NCI-H748 treated with DMSO at 0.1 percent for 48 hours (cell line): ENCODE measurements around the gene SIGLEC6.
"Not testable (repeated sequence)": the region's sequence is repeated elsewhere in the genome, so short reads cannot be mapped to it uniquely, and the experiment has no call there.

ENCODE experiments used
- DNase-seq: peaks from one replicate; lab custom pipeline; 2025; lab: John Stamatoyannopoulos, UW

The SIGLEC6 gene

DNA sequence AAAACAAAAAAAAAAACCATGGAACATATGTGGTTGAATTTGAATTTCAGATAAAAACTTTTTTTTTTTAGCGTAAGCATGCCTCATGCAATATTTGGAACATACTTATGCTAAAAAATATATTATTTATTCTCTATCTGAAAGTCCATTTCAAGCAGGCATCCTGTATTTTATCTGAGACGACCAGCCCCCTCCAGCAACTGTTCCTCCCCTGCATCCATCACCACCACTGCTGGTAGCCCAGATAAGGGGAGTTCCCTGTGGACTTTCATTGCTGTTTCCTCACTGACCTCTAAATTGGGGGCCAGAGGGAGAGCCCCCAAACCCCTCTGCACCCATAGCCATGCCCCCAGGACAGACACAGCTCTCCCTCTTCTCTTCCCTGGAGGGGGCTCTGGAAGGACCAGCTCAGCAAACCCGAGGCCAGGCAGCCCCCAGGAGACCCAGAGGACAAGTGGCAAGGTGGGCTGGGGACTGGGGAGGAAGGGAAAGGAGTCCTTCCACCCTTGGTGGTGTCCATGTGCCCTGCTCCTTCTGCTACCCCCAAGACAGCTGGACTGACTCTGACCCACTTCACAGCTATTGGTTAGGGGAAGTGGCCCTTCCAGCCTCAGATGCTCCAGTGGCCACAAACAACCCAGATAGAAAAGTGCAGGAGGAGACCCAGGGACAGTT is 23.3 kb downstream of the SIGLEC6 start:
- no peak for DNase-seq

DNA sequence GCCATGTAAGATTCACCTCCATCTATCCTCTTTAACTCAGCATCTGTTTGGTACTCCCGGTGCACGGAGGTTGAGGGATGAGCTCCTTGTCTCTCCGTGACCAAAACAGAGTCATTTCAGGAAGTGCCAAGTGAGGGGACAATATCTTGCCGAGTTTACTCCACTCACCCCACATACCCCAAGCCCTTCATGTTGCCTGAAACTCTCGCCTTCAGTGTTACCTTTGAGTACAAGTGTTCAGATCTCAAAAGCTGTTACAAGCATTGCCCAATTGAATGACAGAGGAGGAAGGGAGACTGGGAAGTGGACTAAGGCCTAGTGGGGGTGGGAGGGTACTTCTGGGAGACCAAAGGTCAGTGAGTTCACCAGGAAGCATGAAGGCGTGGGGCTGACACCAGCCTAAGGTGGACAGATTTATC is 23.8 kb downstream of the SIGLEC6 start:
- DNase-seq, result no peak

DNA sequence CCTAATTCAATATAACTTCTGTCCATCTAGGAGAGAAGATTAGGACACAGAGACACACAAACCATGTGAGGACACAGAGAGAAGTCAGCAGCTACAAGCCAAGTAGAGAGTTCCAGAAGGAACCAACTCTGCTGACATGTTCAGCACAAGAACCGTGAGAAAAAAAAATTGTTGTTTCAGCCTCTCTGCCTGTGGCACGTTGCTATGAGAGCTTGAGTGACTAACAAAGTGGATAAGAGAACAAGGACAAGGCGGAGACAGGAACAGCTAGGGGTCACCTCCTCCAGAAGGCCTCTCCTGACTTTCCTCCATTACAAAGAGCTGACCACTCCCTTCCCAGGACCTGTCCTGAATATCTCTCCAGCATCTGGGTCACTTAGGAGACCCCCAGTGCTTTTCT is 24.3 kb downstream of the SIGLEC6 start:
- DNase-seq, result no peak

DNA sequence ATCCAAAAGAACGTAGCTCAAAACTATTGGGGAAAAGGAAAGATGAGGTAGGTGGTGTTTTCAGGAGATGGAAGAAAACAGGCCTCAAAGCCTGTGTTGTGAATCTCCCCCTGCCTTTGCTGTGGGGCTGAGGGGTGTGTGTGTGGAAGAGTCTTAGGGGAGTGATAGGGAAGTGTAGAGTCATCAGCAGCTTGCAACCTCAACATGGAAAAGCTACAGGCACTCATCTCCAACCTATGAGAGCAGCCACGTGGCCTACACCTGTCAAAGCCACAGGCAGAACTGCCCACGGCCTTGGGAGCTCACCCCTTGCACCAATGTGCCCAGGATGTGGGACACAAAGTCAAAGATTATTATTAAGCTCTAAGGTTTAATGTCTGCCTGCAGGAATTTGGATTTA is 25.6 kb downstream of the SIGLEC6 start:
- no peak for DNase-seq

DNA sequence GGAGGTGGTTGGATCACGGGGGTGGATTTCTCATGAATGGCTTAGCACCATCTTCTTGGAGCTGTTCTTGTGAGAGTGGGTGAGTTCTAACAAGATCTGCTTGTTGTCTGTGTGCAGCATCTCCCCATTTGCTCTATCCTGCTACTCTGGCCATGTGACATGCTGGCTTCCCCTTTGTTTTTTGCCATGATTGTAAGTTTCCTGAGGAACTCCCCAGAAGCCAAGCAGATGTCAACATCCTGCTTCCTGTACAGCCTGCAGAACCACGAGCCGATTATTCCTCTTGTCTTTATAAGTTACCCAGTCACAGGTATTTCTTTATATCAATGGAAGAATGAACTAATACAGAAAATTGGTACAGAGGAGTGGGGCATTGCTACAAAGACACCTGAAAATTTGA is 27.6 kb downstream of the SIGLEC6 start:
- no peak for DNase-seq

DNA sequence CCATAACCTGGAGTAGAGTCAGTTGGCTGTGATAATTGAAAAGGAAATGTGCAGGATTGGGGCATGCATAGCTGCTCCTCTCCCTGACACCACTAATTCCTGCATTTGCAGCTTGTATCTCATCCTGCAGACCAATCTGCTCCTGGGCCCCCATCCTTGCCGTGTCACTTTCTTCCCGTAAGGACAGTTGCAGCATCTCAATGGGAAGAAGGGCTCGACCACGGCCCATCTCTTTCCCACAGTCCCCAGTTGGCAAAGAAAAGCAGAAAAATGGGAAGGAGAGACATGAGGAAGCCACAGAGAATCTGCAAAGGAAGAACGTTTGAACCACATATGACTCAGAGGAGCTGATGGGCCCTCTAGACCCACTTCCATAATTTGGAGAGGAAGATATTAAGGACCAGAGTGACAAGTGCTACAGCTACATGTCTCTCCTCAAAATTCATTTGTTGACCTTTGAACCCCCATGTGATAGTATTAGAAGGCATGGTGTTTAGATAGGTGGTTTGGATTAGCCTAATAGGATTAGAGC is 28.1 kb downstream of the SIGLEC6 start:
- DNase-seq, result no peak

DNA sequence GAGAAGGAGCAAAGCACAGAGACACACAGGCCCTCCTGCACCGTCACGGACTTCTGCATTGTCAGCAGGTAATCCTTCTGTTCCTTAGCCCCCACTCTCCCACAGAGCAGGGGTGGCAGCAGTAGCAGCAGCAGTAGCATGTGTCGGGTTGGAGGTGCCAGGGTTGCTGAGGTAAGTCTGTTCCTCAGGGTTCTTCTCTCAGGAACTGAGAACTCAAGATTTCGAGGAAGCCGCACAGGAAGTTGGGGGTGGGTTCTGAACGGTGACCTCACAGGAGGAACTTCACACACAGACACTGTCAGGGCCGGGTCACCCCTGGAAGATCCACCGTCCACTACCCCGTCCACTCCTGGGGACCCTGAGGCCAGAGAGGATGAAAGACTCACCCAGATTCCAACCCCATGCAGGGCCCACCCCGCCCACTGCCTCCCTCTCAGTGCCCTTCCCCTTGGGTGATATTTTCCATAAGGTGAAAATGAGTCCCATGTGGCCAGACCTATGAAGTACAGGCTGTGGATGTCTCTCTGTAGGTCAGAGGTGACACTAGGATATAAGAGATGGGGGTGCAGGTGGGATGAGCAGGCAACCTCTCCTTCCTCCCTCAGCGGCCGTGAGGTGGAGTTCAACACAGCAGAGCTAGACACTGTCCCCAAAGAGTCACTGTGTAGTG is 29.7 kb downstream of the SIGLEC6 start, which contains the start of gene SIGLEC12:
TSS of gene SIGLEC12 (minus strand) at position 207 of the 670 bp plus-strand sequence. CDS start at position 140, 67 bp downstream.
- no peak for DNase-seq

DNA sequence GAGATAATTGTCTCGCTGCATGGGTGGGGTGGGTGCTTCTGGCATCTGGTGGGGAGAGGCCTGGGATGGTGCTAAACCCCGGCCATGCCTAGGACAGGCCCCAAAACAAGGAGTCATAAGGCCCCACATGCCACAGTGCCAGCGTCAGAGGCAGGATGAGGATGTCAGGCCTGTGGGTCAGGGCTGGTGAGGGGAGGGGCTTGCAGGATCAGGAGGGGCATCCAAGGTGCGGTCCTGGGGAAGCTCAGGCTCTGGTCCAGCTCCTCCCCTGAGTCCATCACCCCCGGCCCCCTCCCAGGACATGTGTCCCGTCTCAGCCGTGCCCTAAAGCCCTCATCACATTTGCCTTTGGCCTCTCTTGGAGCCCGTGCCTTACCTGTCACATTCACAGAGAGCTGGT is 30.5 kb downstream of the SIGLEC6 start:
- not testable (repeated sequence) for DNase-seq

DNA sequence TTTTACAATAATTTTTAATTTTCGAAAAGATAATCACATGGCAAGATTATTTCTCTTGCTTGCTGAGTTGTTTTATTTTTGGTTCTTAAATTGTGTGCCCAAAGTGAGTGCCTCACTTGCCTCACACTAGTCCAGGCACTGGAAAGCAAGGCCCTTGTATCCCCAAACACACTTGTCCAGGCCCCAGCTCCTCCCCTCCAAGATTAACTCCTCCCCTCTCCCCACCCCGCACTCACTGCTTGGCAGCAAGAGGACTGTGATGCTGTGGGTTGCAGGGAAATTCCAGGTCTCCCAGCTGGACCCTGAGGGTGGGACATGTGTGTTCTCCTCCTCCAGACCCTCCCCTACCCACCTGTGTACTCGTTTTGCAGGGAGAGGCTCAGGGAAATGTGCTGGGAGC is 33.8 kb downstream of the SIGLEC6 start:
- DNase-seq, result no peak

DNA sequence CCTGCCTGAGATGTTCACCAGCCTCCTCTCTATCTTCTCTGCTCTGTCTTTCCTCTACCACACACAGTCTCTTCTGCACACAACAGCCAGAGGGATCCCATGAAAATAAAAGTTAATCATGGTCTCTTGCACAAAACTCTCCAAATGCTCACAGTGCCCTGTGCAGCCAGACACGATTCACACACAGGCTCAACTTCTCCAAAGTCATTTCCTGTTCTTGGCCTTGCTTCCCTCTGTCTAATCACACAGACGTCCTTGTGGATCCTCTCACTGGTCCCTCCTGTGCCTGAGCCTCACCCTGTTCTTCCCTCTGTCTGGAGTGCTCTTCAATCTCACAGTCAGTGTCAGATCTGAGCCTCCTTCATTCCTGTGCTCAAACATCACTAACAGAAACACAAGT is 37.7 kb downstream of the SIGLEC6 start:
- no peak for DNase-seq

DNA sequence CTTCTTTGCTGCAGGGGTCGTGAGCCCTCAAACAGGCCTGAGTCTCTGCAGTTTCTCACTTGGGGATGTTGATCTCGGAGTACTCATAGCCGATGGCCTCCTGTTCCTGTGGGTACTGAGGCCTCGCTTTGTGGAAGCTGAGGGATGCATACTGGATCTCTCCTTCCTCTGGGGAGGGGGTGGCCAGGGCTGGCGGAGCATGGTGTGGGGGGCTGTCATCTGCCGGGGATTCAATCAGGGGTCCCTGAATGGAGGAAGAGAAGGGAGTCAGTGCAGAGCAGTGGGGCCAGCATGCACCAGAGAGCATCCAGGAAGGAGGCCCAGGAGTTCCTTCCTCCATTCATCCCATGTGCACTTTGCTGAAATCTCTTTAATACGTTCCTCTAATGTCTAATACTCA is 39.9 kb downstream of the SIGLEC6 start:
- no peak for DNase-seq

DNA sequence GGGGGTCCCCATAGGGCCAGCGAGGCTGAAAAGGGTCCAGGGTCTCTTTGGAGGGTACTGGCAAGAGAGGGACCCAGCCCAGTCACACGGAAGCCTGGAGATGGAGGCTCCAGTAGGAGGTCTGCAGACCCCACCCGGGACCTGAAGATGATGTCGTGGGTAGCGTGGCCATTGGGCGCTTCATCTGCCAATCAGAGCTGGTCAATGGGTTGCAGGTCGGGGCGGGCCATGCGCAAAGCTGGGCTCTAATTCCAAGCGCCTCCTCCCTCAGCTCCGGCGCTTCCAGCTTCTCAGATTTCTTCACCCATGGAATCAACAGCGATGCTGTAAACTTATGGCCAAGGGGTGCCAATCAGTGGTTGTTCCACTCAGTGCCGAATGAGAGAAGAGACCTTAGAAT is 40.8 kb downstream of the SIGLEC6 start:
- DNase-seq, result no peak

DNA sequence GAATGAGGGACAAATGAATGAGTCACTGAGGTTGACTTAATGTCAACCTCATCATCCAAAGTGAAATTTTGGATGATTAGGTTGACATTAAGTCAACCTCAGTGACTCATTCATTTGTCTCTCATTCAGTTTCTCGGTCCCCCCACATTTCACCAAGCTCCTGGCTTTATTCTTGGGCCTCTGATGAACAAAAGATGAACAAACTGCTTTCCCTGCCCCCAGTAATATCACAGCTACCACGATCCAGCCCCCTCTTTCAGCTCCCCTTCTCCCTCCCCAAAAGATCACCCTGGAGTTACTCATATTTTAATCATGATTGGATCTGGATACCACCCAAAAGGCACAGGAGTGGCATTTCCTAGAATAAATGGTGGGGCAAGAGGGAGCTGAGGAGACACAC is 42.4 kb downstream of the SIGLEC6 start:
- DNase-seq, result no peak

DNA sequence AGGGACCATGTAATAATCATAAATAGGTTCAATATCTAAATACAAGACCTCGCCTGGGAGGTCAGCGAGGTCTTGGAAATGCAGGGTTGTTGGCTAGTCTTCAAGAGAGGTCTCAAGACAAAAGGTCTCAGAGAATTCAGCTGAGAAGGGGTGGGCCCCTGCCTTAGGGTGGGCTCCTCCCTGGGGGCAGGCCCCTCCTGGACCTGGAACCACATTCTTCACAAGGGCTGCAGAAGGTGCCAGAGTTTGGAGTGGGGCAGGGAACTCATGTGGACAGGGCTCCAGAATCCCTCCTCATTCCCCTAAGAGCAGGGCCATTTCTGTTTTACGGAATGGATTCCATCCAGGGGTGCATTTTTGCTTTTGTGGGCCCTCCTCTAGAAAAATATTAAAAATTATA is 43.0 kb downstream of the SIGLEC6 start:
- DNase-seq, result no peak

DNA sequence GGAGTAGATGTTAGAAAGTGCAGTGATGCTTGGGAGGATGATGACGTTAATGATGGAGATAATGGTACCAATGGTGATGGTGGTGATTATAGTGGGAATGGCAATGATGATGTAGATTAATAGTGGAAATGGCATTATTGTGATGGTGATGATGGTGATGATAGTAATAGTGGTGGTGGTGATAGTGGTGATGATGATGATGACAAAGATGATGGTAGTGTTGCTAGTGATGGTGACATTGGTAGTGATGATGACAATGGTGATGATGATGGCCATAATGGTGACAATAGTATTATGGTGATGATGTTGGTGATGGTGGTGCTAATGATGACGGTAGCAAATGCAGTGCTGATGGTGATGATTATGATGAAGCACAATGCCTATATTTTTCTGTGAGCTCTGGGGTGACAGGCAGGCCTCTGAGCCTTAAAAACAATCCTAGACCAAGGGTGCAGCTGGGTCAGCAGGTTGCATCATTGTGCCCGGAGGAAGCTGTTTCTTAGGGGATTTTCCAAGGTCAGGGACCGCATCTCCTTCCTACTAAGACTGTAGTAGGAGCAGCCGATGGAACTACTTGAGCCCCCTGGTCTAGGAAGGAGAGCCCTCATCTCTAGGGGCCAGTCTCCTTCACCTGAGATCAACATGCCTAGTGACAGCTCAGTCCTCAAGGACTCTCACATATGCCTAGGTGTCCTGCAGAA is 45.4 kb downstream of the SIGLEC6 start:
- DNase-seq, result no peak

DNA sequence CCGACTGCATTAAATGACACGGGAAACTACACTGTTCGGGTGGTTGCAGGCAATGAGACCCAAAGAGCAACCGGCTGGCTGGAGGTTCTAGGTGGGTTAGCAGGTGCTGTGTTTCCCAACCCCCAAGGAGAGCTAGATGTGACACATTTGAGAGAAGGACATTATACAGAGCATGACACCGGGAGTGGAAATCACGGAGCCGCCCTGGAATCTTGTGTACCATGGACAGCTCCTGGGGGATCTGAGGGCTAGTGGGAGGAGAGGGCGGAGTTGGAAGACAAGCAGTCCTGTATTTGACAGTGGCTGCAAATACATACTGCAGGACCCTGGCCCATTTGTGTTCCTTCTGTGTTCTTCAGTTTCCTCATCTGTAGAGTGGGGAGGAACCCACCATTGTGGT is 50.9 kb downstream of the SIGLEC6 start:
- no peak for DNase-seq

DNA sequence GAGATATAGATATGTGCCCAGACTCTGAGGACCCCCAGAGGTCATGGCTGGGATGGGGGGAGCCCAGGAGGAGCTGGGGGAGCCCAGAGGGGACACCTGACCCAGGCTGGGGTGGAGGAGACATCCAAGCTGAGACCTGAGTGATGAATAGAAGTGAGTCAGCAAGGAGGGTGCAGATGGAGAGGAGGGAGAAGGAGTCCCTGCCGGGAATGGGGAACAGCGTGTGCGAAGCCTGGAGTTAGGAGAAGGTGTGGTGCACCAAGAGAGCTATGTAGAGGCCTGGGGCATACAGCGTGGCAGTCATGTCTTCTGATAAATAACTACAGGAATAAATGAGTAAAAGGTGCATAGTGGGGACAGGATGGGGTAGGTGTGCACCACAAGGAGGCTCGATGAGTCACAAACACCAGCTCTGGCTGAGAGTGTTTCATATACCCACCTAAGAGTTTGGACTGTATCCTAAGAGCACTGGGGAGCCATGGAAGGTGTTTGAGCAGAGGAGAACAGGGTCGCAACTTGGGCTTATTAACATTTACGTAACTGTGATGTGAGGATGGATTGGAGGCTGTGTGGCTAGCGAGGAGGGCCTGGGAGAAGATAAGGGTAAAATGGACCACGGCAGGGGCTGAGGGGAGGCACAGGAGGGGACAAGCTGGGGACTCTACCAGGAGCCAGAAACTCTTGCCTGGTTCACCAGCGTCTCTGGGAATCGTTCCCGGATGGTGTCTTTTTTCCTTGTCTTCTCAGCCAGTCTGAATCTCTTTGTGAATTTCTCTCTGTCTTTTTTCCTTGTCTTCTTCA is 51.7 kb downstream of the SIGLEC6 start:
- DNase-seq, result no peak

DNA sequence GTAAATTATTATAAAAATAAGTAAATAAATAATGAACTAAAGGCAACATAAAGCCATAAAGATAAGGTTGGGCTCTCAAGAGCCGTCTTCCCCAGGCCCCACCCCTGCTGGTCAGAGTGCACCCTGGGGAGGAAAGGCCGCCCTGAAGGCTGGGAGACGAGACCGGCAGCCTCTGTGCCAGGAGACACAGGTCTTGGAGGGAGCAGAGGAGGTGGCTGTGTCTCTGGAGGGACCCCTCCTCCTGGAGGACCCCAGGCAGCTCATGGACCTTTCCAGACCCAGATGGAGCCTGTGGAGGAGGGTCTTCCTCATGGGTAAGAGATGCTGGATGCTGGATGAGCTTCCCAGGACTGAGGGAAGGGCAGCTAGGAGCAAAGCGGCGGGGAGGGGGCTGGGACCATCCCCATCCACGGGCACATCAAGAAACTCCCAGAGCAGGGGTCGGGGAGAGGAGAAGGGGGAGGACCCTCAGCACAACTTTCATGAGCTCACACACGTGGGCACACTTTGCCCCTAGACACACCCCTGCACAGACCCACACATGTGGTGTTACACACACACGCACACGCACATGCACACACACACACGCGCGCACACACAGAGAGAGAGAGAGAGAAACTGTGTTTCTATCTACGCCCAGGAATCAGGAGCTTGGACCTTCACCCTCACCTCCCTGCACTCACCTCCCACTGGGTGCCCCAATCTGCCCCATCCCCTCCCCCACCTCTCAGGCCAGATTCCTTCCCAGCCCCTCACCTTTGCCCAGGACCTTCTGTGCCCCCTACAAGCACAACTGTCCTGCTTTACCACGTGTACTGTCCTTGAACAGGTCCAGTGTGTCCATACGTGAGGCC is 52.9 kb downstream of the SIGLEC6 start, which contains the start of gene CEACAM18:
TSS of gene CEACAM18 (plus strand) at position 159 of the 854 bp plus-strand sequence.
- no peak for DNase-seq

DNA sequence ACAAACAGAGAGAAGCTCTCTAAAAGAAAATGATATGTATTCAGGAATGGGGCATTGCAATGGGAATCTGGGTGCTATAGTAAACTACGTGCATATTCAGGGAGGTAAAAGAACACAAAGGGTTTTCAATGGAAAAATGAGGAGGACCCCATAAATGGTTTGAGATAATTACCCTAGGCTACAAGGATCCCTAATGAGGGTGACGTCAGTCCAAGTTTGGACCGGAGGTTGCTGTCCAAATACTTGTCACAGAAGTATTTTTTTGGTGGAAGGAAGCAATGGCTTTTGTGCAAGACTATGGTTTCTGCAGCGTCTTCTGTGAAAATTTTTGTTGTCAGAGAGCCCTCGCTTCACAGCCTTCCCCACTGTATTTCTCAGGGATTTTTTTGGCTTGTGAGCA is 54.1 kb downstream of the SIGLEC6 start:
- no peak for DNase-seq

DNA sequence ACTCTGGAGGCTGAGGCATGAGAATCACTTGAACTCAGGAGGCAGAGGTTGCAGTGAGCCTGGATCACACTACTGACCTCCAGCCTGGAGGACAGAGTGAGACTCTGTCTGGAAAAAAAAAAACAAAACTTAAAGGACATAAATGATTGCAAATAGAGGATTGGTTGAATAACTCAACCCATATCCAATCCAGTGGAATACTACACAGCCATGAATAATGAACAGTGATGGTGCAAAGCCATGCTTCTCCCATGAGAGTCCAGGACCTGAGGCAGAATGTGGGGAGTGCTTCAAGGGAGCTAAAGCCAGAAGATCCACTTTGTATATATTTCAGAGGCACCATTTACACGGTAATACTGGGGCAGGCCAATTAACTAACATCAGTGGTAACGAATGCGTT is 55.3 kb downstream of the SIGLEC6 start:
- DNase-seq, result no peak
